Measurements from ENCODE around the gene ZYG11A.
A peak's percentile ranks its signal among the peaks of the same experiment; 100 is the strongest.

Gene ZYG11A

DNA sequence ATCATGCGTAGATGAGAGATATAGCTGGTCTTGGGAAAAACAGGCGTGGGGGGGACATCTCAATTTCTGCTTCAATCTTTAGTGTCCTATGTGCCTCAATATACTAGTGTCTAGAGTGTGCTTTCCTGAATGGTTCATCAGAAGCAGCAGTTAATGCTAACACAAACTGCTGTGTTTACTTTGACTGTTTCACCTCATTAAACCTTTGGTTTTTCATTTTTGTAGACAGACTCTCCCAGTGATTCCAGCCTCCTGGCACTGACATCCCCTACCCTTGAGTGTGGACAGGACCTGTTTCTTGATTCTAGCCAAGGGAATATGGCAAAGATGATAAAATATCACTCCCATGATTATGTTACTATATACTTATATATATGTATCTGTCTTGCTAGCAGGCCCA is 37.6 kb downstream of the ZYG11A start:
- peaks cover 22% of the 10 kb centered on the region; the same call in 1 of the 2 replicates for H3K4me1 ChIP-seq (ENCODE audit: insufficient read depth, low read length)
- no peaks in the 10 kb centered on the region for H3K9me3 ChIP-seq (ENCODE audit: insufficient read depth, low read depth, low read length)
- no peak overlapping the region for H3K4me3 ChIP-seq (ENCODE audit: low read length)
- H3K27ac ChIP-seq (ENCODE audit: low read length), result no peak overlapping the region
- no peak overlapping the region for H3K9ac ChIP-seq (ENCODE audit: low read depth, low read length)
- peaks cover 6% of the 10 kb centered on the region; the same call in 1 of the 2 replicates for H3K36me3 ChIP-seq (ENCODE audit: insufficient read depth, low read depth, low read length)
- H3K27me3 ChIP-seq (ENCODE audit: insufficient read depth, low read length), result no peaks in the 10 kb centered on the region

DNA sequence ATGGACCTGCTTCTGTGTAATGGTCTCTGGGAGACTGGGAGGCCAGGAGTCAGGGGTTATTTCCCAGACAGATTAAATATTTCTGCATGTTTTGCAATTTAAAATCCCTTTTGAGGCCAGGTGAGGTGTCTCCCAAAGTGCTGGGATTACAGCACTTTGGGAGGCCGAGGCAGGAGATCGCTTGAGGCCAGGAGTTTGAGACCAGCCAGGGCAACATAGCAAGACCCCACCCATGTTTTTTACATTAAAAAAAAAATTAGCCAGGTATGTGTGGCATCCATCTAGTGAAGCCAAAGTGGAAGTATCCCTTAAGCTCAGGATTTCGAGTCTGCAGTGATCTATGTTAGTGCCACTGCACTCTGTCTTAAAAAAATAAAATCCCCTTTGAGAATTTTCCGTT is 44.9 kb downstream of the ZYG11A start:
- H3K4me3 ChIP-seq (ENCODE audit: low read length), result no peak overlapping the region
- no peaks in the 10 kb centered on the region for H3K27me3 ChIP-seq (ENCODE audit: insufficient read depth, low read length)
- H3K36me3 ChIP-seq (ENCODE audit: insufficient read depth, low read depth, low read length), result no peaks in the 10 kb centered on the region; the same call in 1 of the 2 replicates
- H3K4me1 ChIP-seq (ENCODE audit: insufficient read depth, low read length), result no peaks in the 10 kb centered on the region
- no peaks in the 10 kb centered on the region for H3K9me3 ChIP-seq (ENCODE audit: insufficient read depth, low read depth, low read length)
- H3K27ac ChIP-seq (ENCODE audit: low read length), result no peak overlapping the region
- no peak overlapping the region for H3K9ac ChIP-seq (ENCODE audit: low read depth, low read length)

DNA sequence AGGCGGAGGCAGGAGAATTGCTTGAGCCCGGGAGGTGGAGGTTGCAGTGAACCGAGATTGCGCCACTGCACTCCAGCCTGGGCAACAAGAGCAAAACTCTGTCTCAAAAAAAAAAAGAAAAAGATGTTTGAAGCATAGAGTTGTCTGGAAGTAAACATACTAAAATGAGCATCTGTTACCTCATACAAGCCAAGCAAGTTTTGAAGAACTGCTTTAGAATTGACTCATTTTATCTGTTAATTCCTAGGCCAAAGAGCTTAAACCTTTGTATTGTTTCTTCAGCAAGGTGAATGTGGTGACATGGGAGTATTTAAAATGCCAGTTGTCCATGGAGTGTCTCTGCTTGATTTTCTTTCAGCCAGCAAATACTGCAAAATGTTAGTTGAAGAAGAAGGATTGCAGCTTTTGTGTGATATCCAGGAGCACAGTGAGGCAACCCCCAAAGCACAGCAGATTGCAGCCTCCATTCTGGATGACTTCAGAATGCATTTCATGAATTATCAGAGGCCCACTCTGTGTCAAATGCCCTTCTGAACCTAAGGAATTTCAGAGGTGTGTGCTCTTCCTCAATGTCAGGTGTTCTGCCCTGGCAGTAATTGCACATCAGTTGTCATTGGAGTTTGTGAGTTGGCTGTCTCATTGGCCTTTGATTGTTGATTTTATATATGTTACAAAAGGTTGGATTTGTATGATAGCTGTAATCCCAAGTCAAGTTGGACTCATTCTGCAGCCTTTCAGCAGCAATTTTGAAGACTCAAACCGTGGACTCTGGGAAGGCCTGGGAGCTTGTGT is 50.1 kb downstream of the ZYG11A start:
- no peaks in the 10 kb centered on the region for H3K4me1 ChIP-seq (ENCODE audit: insufficient read depth, low read length)
- no peaks in the 10 kb centered on the region for H3K27me3 ChIP-seq (ENCODE audit: insufficient read depth, low read length)
- H3K27ac ChIP-seq (ENCODE audit: low read length), result no peak overlapping the region
- no peak overlapping the region for H3K4me3 ChIP-seq (ENCODE audit: low read length)
- no peak overlapping the region for H3K9ac ChIP-seq (ENCODE audit: low read depth, low read length)
- H3K36me3 ChIP-seq (ENCODE audit: insufficient read depth, low read depth, low read length), result no peaks in the 10 kb centered on the region; the same call in 1 of the 2 replicates
- no peaks in the 10 kb centered on the region for H3K9me3 ChIP-seq (ENCODE audit: insufficient read depth, low read depth, low read length)

DNA sequence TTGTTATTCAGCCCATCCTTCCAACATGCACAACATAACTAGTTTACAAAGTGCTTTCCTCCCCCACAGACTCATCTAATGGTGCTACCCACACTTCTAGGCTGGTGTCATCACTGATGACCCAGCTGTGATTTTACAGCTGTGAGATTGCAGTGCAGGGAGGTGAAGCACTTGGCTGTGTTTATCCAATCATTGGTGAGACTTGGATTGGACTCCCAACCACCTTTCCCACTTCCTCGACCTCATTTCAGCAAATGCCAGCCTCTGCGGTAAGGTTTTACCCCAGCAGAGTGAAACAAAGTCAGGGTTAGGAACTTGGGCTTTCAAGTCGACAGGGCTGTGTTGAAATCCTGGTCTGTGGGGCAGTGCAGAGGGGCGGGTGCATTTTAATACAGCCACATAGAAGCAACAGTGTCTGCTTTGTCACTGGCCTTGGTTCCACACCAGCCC is 56.9 kb downstream of the ZYG11A start:
- Histone ChIP-seq H3K36me3 (ENCODE audit: insufficient read depth, low read depth, low read length) (no peaks in the 10 kb centered on the region; the same call in 1 of the 2 replicates), H3K4me3 (ENCODE audit: low read length) (no peak overlapping the region)

DNA sequence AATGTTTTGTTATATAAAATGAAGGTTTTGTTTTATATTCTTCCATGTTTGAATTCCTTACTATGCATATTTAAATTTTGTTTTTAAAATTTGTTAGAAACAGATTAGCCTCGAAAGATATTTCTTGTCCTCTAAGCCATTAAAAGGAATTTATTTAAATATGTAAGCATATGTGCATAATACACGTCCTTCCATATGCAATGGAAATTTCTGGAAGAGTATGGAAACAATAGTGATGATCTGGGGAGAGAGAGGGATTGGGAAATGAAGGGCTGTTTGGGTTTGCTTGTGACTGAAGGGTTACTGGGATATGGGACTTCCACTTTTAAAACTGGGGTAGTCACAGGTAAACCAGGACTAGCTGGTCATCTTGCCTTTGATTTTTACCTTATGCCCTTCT is 57.8 kb downstream of the ZYG11A start:
- H3K4me1 ChIP-seq (ENCODE audit: insufficient read depth, low read length), result peaks cover 16% of the 10 kb centered on the region; the same call in 1 of the 2 replicates
- H3K27ac ChIP-seq (ENCODE audit: low read length), result no peak overlapping the region
- H3K4me3 ChIP-seq (ENCODE audit: low read length), result no peak overlapping the region
- no peaks in the 10 kb centered on the region for H3K9me3 ChIP-seq (ENCODE audit: insufficient read depth, low read depth, low read length)
- no peaks in the 10 kb centered on the region; the same call in 1 of the 2 replicates for H3K36me3 ChIP-seq (ENCODE audit: insufficient read depth, low read depth, low read length)
- no peak overlapping the region for H3K9ac ChIP-seq (ENCODE audit: low read depth, low read length)
- H3K27me3 ChIP-seq (ENCODE audit: insufficient read depth, low read length), result no peaks in the 10 kb centered on the region

More for the DNA sequence above, 56.9 kb downstream of the ZYG11A start:
- H3K27ac ChIP-seq (ENCODE audit: low read length), result peak overlapping the region; percentile 36
- H3K9me3 ChIP-seq (ENCODE audit: insufficient read depth, low read depth, low read length), result no peaks in the 10 kb centered on the region
- H3K27me3 ChIP-seq (ENCODE audit: insufficient read depth, low read length), result no peaks in the 10 kb centered on the region
- H3K9ac ChIP-seq (ENCODE audit: low read depth, low read length), result no peak overlapping the region
- H3K4me1 ChIP-seq (ENCODE audit: insufficient read depth, low read length), result peaks cover 16% of the 10 kb centered on the region; the same call in 1 of the 2 replicates

DNA sequence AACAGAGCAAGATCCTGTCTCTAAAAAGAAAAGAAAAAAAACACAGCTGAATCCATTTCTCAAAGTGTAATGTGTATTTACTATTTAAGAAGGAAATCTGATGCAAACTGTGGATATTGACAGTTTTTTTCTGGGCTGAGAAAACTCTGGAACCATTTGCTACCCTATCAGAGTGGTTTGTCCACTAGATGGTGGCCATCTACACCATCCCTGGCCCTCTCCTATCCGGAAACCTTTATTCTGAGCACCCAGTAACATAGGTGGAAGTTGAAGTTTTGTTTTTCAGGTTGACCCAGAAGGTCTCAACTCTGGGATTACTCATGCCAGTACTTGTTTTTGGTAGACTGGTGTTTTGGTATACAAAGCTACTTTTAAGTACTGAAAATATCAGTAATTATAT is 58.8 kb downstream of the ZYG11A start:
- no peaks in the 10 kb centered on the region for H3K9me3 ChIP-seq (ENCODE audit: insufficient read depth, low read depth, low read length)
- H3K4me3 ChIP-seq (ENCODE audit: low read length), result no peak overlapping the region
- no peaks in the 10 kb centered on the region for H3K27me3 ChIP-seq (ENCODE audit: insufficient read depth, low read length)
- no peak overlapping the region for H3K9ac ChIP-seq (ENCODE audit: low read depth, low read length)
- H3K36me3 ChIP-seq (ENCODE audit: insufficient read depth, low read depth, low read length), result no peaks in the 10 kb centered on the region
- peaks cover 16% of the 10 kb centered on the region; the same call in 1 of the 2 replicates for H3K4me1 ChIP-seq (ENCODE audit: insufficient read depth, low read length)
- no peak overlapping the region for H3K27ac ChIP-seq (ENCODE audit: low read length)

DNA sequence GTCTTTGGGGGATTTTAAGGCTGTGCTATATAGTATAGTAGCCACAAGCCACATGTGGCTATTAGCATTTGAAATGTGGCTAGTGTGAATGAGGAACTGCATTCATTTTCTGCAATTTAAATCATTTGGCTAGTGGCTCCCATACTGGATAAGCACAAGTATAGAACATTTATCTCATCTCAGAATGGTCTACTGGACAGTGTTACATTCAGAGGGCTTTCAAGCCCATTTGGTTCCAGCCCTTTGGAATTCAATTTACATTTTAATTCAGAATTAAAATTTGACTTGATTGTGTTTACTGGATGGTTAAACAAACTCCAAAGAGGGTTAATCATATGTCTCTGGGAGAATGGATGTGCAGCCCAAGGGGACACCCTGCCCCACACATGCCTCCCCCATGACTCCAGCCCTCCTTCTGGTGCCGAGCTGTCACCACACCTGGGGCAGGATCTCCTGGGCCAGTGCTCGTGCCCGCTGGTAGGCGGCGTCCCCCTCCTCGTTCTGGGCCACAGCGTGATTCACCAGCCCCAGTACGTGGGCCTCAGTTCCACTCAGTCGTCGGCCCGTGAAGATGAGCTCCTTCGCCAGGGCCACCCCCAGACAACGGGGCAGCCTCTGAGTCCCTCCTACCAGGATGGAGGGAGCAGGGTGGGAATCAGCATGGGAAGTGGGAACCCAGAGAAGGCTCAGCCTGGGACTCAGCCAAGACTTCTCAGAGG is 61.8 kb downstream of the ZYG11A start:
- H3K9me3 ChIP-seq (ENCODE audit: insufficient read depth, low read depth, low read length), result no peaks in the 10 kb centered on the region
- H3K4me1 ChIP-seq (ENCODE audit: insufficient read depth, low read length), result peaks cover 14% of the 10 kb centered on the region; the same call in 1 of the 2 replicates
- no peak overlapping the region for H3K4me3 ChIP-seq (ENCODE audit: low read length)

DNA sequence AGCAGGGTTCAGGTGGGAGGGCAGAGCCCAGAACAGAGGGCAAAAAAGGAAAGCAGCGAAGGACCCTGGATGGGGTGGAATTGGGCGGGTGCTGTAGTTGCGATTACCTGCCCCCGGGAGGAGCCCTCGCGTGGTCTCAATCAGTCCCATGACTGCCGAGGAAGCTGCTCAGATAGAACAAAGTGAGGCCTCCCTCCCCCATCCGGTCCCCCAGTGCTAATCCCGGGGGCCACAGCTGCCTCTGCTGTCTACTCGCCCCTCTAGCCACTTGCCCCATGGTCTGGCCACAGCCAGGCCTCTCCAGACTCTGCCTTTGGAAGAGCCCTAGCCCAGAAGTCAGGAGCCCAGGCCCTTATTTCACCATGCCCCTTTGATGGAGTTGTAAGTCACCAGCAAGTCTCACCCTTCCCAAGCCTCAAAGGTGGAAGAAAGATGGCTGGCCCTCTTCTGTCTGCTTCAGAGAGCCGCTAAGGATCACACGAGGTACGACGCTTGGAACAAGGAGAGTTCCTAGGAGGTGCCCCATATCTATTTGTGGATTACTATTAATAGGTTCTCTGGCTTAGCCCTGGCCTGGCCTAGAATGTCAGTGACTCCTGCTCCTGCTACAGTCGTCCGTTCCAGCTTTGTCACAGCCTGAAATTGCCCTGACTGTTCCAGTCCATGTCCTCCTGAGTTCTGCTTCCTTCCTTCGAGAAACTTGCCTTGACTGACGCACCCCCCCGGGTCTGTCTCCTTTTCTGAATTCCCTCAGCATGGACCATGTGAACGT is 62.6 kb downstream of the ZYG11A start:
- no peaks in the 10 kb centered on the region for H3K27me3 ChIP-seq (ENCODE audit: insufficient read depth, low read length)
- H3K9me3 ChIP-seq (ENCODE audit: insufficient read depth, low read depth, low read length), result no peaks in the 10 kb centered on the region
- no peak overlapping the region for H3K9ac ChIP-seq (ENCODE audit: low read depth, low read length)

More for the DNA sequence above, 61.8 kb downstream of the ZYG11A start:
- Histone ChIP-seq H3K9ac (ENCODE audit: low read depth, low read length) (no peak overlapping the region), H3K36me3 (ENCODE audit: insufficient read depth, low read depth, low read length) (no peaks in the 10 kb centered on the region), H3K27me3 (ENCODE audit: insufficient read depth, low read length) (no peaks in the 10 kb centered on the region), H3K27ac (ENCODE audit: low read length) (no peak overlapping the region)

DNA sequence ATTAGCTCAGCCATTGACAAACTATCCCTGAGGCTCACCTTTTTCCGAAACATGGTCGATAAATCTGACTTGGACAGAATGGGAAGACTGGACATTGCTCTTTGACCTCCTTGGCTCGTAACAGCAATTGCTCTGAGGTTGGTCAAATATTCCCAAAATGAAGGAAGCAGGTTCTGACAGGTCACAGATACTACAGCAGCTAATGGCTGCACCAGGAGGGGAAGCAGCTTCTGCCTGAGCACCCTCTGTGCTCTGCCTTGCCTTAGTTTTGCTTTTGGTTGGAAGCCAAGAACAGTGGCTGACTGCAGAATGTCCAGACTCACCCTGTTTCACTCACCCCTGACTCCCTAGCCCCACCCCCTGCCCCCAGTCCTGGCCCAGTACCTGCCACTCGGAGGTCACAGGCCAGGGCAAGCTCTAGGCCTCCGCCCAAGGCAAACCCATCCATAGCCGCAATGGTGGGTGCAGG is 63.6 kb downstream of the ZYG11A start:
- Histone ChIP-seq H3K4me1 (ENCODE audit: insufficient read depth, low read length) (no peaks in the 10 kb centered on the region; the same call in 1 of the 2 replicates), H3K27me3 (ENCODE audit: insufficient read depth, low read length) (no peaks in the 10 kb centered on the region), H3K9me3 (ENCODE audit: insufficient read depth, low read depth, low read length) (no peaks in the 10 kb centered on the region), H3K9ac (ENCODE audit: low read depth, low read length) (no peak overlapping the region), H3K27ac (ENCODE audit: low read length) (no peak overlapping the region), H3K4me3 (ENCODE audit: low read length) (no peak overlapping the region), H3K36me3 (ENCODE audit: insufficient read depth, low read depth, low read length) (no peaks in the 10 kb centered on the region)

More for the DNA sequence above, 62.6 kb downstream of the ZYG11A start:
- peaks cover 7% of the 10 kb centered on the region; the same call in 1 of the 2 replicates for H3K4me1 ChIP-seq (ENCODE audit: insufficient read depth, low read length)
- H3K27ac ChIP-seq (ENCODE audit: low read length), result no peak overlapping the region
- H3K4me3 ChIP-seq (ENCODE audit: low read length), result no peak overlapping the region
- H3K36me3 ChIP-seq (ENCODE audit: insufficient read depth, low read depth, low read length), result no peaks in the 10 kb centered on the region

DNA sequence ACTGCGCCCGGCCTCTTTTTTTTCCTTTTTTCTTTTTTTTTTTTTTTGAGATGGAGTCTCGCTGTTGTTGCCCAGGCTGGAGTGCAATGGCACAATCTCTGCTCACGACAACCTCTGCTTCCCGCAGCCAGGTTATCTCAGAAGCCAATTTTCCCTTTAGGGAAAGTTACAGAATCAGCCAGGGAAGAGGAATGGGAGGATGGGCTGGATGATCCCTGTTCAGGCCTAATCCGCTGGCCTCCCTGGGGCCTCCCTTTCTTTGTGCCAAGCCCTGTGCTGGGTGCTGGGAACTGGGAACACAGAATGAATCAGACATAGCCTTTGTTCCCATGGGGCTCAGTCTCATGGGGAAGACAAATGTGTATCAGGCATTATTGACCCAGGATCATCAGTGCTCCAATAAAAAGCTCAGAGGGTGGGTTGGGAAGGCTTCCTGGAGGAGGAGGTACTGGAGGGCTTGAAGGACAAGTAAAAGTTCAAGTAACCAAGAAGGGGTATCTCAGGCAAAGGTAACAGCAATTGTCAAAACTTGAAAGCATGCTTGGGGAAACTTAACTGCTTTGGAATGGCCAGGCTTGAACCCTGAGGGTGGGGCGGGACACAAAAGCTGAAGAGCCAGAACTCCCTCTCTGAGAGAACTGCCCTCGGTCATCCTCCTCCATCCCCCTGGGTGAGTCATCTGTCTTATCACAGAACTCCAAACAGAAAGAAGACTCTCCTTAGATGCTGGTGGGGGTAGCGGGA is 64.7 kb downstream of the ZYG11A start:
- H3K27ac ChIP-seq (ENCODE audit: low read length), result no peak overlapping the region
- H3K4me3 ChIP-seq (ENCODE audit: low read length), result no peak overlapping the region
- H3K4me1 ChIP-seq (ENCODE audit: insufficient read depth, low read length), result no peaks in the 10 kb centered on the region; the same call in 1 of the 2 replicates
- H3K9me3 ChIP-seq (ENCODE audit: insufficient read depth, low read depth, low read length), result no peaks in the 10 kb centered on the region
- no peak overlapping the region for H3K9ac ChIP-seq (ENCODE audit: low read depth, low read length)
- H3K36me3 ChIP-seq (ENCODE audit: insufficient read depth, low read depth, low read length), result no peaks in the 10 kb centered on the region
- no peaks in the 10 kb centered on the region for H3K27me3 ChIP-seq (ENCODE audit: insufficient read depth, low read length)

DNA sequence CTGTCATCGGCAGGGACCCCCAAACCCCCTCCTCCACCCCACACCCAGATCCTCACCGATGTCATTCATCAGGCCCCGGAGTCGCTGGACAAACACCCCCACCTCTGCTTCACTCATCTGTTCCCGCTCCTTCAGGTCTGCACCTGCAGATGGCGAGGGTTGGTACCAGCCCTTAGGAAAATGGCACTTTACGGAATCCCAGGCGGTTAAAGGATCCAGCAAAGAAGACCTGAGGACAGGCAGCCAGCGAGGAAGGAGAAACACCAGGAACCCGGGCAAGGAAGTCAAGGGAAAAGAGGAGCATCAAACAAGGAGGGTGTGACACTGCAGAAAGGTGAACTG is 65.2 kb downstream of the ZYG11A start:
- Histone ChIP-seq H3K4me3 (ENCODE audit: low read length) (no peak overlapping the region), H3K27ac (ENCODE audit: low read length) (no peak overlapping the region), H3K9ac (ENCODE audit: low read depth, low read length) (no peak overlapping the region)

More for the DNA sequence above, 65.2 kb downstream of the ZYG11A start:
- Histone ChIP-seq H3K36me3 (ENCODE audit: insufficient read depth, low read depth, low read length) (no peaks in the 10 kb centered on the region), H3K9me3 (ENCODE audit: insufficient read depth, low read depth, low read length) (no peaks in the 10 kb centered on the region), H3K27me3 (ENCODE audit: insufficient read depth, low read length) (no peaks in the 10 kb centered on the region), H3K4me1 (ENCODE audit: insufficient read depth, low read length) (no peaks in the 10 kb centered on the region; the same call in 1 of the 2 replicates)
